Stimulated activated CD8-positive, alpha-beta memory T cell treated with anti-CD3 and anti-CD28 coated beads, Interleukin-4, amount 100 ng/mL, for 48 hours (primary cell): ENCODE measurements around the gene ARSG.
A peak's percentile ranks its signal among the peaks of the same experiment; 100 is the strongest.
"Not testable (repeated sequence)": the region's sequence is repeated elsewhere in the genome, so short reads cannot be mapped to it uniquely, and the experiment has no call there.

Experiments
- DNase-seq: peaks from one replicate; pipeline ENCODE4 v3.0.0-alpha.2; 2020

ARSG gene

DNA sequence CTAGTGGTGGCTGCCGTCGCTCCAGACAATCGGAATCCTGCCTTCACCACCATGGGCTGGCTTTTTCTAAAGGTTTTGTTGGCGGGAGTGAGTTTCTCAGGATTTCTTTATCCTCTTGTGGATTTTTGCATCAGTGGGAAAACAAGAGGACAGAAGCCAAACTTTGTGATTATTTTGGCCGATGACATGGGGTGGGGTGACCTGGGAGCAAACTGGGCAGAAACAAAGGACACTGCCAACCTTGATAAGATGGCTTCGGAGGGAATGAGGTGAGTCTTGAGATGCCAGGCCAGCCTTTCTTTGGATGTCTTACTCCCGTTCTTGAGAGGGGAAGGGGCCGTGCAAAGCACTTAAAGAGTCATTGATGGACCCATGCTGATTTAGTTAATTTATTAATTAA, 16.1 kb downstream of the ARSG start:
- DNase-seq = no peak

DNA sequence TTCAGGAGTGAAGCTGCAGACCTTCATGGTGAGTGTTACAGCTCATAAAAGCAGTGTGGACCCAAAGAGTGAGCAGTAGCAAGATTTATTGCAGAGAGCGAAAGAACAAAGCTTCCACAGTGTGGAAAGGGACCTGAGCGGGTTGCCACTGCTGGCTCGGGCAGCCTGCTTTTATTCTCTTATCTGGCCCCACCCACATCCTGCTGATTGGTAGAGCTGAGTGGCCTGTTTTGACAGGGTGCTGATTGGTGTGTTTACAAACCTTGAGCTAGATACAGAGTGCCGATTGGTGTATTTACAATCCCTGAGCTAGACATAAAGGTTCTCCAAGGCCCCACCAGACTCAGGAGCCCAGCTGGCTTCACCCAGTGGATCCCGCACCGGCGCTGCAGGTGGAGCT, 17.2 kb downstream of the ARSG start:
- not testable (repeated sequence) for DNase-seq

DNA sequence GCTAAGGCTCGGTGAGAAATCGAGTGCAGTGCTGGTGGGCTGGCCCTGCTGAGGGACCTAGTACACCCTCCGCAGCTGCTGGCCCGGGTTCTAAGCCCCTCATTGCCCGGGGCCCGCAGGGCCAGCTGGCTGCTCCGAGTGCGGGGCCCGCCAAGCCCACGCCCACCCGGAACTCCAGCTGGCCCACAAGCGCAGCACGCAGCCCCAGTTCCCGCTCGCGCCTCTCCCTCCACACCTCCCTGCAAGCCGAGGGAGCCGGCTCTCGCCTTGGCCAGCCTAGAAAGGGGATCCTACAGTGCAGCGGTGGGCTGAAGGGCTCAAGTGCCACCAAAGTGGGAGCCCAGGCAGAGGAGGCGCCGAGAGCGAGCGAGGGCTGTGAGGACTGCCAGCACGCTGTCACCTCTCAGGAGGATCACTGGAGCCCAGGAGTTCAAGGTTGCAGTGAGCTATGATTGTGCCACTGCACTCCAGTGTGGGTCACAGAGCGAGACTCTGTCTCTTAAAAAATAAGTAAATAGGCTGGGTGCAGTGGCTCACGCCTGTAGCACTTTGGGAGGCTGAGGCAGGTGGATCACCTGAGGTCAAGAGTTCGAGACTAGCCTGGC, 17.9 kb downstream of the ARSG start:
- not testable (repeated sequence) for DNase-seq

- DNase-seq = peak; percentile 52
Observed at GRCh38 chr17:68310152-68310551, 18.9 kb downstream of the ARSG start.

- no peak for DNase-seq
Observed at GRCh38 chr17:68314916-68315535, 23.7 kb downstream of the ARSG start.

DNA sequence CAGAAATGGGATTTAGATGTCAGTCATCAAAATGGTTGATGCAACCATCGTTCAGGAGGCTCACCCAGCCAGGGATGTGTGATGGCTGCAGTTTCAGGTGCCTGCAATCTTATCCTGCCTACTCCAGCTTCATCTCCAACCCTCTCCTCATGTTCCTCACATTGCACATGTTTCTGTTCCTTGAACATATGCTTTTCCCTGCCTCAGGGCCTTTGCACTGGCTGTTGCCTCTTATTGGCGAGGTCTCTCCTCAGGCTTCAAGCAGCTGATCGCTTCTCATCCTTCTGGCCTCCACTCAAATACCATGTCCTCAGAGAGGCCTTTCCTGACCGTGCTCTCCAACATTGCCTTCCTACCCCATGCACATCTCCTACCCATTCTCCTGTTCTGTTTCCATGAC, 24.6 kb downstream of the ARSG start:
- no peak for DNase-seq

DNA sequence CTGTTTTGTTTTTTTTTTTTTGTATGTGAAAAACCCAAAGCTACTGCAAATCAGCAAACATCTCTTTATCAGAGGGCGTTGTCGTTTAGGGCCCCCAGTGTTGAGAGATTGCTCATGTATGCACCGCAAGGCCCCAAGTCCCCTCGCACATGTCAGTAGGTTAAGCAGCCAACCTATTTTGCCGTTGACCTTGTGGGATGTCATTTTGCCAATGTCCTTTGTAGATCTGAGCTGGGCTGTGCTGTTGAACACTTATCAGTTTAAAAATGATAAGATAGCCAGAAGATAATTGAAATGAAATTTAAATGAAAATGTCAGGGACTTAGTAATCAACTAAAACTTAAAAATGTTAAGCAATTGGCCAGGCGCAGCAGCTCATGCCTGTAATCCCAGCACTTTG, 26.2 kb downstream of the ARSG start:
- DNase-seq = no peak

- no peak for DNase-seq
Observed at GRCh38 chr17:68318103-68318991, 27.1 kb downstream of the ARSG start.

DNA sequence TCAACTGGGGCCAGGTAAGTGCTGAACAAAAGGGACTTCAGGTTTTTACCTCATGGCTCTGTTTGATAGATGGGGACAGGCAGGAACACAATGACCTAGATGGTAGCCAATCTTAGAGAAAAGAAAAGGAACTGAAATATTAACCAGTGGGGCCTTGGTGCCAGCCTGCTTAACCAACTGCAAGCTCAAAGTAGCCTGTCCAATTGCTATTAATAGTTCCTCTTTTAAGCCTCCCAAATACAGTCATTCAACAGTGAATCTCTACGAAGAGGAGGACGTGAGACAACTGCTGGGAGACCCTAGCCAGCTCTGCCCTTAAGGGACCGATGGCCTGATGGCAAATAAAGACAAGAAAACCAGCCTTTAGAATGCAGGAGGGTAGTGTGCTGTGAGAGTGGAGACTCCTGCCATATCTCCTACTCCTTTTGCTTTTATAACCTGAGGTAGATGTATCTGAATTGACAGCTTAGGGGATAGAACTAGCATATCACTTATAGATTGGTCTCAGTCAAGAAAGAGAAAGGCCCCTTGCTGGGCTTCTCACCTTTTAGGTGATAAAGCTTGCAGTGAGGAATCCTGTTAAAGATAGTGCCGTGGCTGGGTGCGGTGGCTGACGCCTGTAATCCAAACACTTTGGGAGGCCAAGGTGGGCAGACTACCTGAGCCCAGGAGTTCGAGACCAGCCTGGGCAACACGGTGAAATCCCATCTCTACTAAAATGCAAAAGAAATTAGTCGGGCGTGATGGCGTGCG, 28.3 kb downstream of the ARSG start:
- no peak for DNase-seq

GRCh38 chr17:68320311-68320865, 29.1 kb downstream of the ARSG start:
- DNase-seq = no peak

- no peak for DNase-seq
Observed at GRCh38 chr17:68320943-68321555, 29.8 kb downstream of the ARSG start.

DNA sequence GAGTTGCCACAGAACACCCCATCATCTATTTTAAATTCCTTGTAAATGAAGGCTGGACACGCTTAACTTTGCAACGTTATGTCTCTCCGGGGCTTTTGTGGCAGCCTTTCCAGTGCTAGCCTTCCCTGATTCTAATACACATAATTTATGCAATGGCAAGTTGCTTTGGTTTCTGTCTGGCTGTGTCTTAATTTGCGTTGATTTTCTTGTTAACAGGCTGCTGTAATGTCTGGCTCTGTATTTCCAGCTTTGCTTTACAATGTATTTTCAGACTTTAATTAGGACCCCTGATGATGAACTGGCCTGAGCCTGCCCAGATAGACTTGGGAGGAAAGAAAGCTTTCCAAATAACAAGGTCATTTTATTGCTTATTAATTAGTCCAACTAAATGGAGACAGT, 30.3 kb downstream of the ARSG start:
- DNase-seq = no peak

GRCh38 chr17:68322630-68323029, 31.3 kb downstream of the ARSG start:
- DNase-seq = no peak

DNA sequence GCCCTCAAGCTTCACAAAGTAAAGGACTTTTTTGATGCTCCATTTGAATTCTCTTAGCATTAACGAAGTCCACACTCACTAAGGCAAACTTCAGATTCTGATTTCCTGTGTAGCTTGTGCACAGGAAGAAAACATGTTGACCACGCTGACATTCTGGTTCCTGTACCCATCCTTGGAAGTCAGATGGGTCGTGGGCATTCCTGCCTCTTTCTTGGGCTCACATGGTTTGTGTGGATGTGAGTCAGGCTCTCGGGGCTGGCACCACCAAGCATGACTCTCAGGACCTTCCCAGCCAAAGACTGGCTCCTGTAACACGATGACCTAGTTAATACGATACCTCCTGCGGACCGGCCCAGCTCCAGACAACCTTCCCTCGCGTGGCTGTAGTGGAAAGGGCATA, 32.8 kb downstream of the ARSG start:
- DNase-seq = no peak

GRCh38 chr17:68324654-68325336, 33.5 kb downstream of the ARSG start:
- DNase-seq = no peak

- DNase-seq = no peak
Observed at GRCh38 chr17:68325961-68326360, 34.7 kb downstream of the ARSG start.

DNA sequence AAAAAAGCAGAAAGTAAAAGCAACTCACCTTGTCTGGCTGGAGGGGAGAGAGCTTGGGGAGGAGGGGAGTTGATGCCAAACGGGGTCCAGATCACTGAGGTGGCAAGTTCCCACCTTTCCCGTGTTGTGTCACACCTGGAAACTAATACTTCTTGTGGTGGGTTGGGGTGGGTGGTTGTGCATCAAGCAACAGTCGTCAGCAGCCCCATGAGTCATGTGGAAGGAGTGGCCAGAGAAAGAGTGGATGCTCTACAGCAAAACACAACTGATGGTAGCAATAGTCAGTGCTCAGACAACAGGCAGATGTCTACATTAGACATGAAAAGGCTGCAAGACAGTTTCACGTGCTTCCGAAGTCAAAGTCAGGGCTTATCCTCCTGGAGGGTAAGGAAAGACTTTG, 35.4 kb downstream of the ARSG start:
- peak; percentile 58 for DNase-seq

DNA sequence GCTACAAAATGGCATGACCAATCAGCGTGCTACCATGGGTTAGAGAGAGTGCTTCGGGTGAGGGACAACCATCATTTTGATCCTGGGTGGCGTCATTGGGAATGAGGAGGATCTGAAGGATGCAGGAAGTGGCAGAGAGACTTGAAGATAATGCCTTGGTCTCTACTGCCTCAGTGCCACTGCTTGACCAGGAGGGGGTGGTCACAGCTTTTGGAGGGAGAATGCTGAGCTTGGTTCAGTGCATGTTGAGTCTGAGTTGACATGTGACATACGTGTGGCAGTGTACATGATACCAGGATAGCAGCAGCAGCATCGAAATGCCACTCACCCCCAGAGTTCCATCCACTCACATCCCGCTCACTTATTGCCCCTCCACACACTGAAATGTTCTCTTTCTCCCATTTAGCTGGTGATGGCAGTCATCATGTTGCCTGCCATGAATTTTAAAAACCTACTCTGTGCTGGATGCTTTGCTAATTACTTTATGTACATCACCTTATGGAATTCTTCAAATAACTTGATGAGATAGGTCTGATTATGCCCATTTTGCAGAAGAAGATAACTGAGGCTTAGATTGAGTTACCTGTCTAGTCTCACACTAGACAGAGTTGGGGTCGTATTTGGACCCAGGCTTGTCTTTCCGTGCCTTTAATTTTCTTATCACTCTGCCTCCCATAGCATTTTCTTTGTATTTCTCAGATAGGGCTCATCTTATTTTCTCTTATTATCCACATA, 36.7 kb downstream of the ARSG start:
- no peak for DNase-seq

DNA sequence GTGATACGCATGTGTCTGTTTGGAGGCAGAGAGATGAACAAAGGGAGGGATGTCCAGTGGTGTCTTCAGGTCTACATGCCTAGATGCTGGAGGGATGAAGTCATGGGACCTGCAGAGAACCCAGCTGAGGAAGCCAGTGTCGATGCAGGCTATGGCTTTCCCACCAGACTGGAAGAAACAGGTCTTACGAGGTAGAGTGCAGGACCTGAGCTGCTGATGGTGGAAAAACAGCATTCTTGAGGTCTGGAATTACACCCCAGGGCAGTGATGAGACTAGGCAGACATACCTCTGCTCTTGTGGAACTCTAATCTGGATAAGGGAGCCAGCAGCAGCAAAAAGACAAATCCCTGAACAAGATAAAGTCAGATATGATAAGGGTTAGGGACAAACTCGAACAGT, 37.4 kb downstream of the ARSG start:
- DNase-seq = no peak

- no peak for DNase-seq
Observed at GRCh38 chr17:68329331-68329730, 38.0 kb downstream of the ARSG start.

DNA sequence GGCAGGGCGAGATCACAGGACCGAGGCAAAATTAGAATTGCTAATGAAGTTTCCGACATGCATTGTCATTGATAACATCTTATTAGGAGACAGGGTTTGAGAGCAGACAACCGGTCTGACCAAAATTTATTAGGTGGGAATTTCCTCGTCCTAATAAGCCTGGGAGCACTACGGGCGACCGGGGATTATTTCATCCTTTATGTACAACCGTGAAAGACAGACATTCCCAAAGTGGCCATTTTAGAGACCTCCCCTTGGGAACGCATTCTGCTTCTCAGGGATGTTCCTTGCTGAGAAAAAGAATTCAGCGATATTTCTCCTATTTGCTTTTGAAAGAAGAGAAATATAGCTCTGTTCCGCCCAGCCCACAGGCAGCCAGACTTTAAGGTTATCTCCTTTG, 40.6 kb downstream of the ARSG start:
- not testable (repeated sequence) for DNase-seq
